ENCODE measurements around the gene HLCS.

Gene HLCS

DNA sequence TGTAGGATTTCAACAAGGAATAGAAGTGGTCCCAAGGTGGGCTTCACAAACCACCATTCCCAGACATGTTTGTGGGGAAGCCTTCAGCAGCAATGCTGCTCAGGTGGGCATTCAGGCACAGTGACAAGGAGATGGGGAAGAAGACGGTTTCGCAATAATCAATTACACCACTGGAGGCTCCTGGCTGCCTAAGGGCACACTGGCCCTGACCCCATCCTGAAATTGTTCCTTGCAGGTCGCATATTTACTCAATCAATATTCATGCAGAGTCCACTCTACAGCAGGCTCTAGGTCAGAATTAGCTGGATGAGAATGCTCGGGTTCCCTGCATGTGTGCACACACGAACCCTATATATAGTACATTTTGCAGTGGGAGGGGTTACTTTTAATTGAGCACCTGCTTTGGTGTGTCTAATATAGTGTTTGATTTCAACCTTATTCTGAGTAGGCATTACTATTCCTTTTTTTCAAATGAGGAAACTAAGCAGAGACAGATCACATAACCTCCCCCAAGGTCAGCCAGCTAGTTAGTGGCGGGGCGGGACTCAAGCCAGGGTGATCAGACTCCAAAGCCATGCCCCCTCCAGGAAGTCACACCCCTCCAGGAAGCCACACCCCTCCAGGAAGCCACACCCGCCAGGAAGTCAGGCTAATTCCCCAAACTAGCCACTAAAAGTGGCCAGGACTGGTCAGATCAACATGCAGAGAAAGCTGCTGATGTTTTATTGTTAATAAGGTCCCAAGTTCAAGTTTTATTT, 106.5 kb downstream of the HLCS start:
- TF ChIP-seq ZNF274 (IDR thresholded peaks at IDR 0.05; ENCODE audit: low read depth, low read length) (no peak), YY1 (IDR thresholded peaks at IDR 0.05; ENCODE audit: insufficient read depth, insufficient read length) (no peak), SUZ12 (IDR thresholded peaks at IDR 0.05; ENCODE audit: extremely low read depth, insufficient read depth, insufficient read length) (no peak)
- H3K9ac ChIP-seq (ENCODE audit: insufficient read length, low read depth), result no peak overlapping the region
- H3K4me1 ChIP-seq (ENCODE audit: insufficient read depth, insufficient read length), result peaks cover 4% of the 10 kb centered on the region
- no peaks in the 10 kb centered on the region for H3K9me3 ChIP-seq (ENCODE audit: insufficient read depth, low read length)
- no peaks in the 10 kb centered on the region for H3K27me3 ChIP-seq (ENCODE audit: insufficient read depth, insufficient read length)
- no peaks in the 10 kb centered on the region for H3K36me3 ChIP-seq (ENCODE audit: insufficient read depth, insufficient read length, low read length)
- DNase-seq (ENCODE audit: low read depth, low spot score), result peak; percentile 39
- no peak overlapping the region for H3K4me3 ChIP-seq (ENCODE audit: insufficient read length, low read depth)

DNA sequence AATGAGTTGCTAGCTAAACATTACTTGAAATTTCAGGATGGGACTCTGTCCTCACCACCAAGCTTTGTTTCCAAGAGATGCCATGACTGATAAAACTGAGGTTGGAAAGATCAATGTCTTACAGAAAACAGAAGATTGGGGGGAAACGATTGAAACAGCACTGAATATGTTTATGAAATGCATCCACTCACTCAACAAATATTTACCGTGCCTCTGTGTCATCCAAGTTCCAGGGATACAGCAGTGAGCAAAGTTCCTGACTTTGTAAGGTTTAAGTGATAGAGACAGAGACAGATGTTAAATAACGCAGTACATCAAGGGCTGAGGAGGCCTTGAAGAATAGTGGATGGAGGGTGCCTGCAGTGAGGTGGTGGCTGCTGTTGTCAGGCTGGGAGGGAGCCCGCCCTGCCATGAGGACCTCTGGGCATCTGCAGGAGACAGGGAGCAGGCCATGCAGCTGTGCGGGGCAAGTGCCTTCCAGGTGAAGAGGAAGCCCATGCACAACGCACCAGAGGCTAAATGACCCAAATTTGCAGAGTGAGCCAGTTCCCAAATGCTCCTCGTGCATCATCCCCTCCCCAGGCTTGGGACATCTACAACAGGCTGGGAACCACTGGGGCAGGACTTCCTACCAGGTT, 108.0 kb downstream of the HLCS start:
- TF ChIP-seq YY1 (IDR thresholded peaks at IDR 0.05; ENCODE audit: insufficient read depth, insufficient read length), result no peak
- no peak for TF ChIP-seq ZNF274 (IDR thresholded peaks at IDR 0.05; ENCODE audit: low read depth, low read length)
- TF ChIP-seq SUZ12 (IDR thresholded peaks at IDR 0.05; ENCODE audit: extremely low read depth, insufficient read depth, insufficient read length), result no peak
- peaks cover 4% of the 10 kb centered on the region for H3K4me1 ChIP-seq (ENCODE audit: insufficient read depth, insufficient read length)
- DNase-seq (ENCODE audit: low read depth, low spot score), result no peak
- H3K9ac ChIP-seq (ENCODE audit: insufficient read length, low read depth), result no peak overlapping the region
- no peaks in the 10 kb centered on the region for H3K9me3 ChIP-seq (ENCODE audit: insufficient read depth, low read length)
- H3K27me3 ChIP-seq (ENCODE audit: insufficient read depth, insufficient read length), result no peaks in the 10 kb centered on the region
- H3K36me3 ChIP-seq (ENCODE audit: insufficient read depth, insufficient read length, low read length), result no peaks in the 10 kb centered on the region
- no peak overlapping the region for H3K4me3 ChIP-seq (ENCODE audit: insufficient read length, low read depth)

DNA sequence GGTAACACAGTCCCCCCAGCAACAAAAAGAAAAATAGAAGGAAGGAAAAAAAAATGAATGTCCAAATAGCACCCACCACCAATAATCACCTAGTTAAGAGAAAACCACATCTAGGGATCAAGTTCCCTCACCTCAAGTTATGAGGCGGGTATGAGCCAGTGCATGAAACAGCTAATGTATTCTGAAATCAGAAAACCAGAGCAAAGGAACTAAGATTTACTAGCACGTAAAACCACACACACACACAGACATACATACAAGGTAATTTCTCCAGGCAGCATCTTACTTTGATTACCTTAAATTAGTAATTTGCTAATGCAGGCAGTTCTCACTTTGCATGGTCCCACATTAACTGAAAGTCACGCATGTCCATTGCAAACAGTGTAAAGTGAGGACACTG, 109.8 kb downstream of the HLCS start:
- Histone ChIP-seq H3K27me3 (ENCODE audit: insufficient read depth, insufficient read length) (no peaks in the 10 kb centered on the region), H3K4me3 (ENCODE audit: insufficient read length, low read depth) (no peak overlapping the region), H3K9me3 (ENCODE audit: insufficient read depth, low read length) (no peaks in the 10 kb centered on the region), H3K9ac (ENCODE audit: insufficient read length, low read depth) (no peak overlapping the region), H3K36me3 (ENCODE audit: insufficient read depth, insufficient read length, low read length) (no peaks in the 10 kb centered on the region), H3K4me1 (ENCODE audit: insufficient read depth, insufficient read length) (peaks cover 7% of the 10 kb centered on the region)
- no peak for DNase-seq (ENCODE audit: low read depth, low spot score)
- no peak for TF ChIP-seq SUZ12 (IDR thresholded peaks at IDR 0.05; ENCODE audit: extremely low read depth, insufficient read depth, insufficient read length)
- no peak for TF ChIP-seq YY1 (IDR thresholded peaks at IDR 0.05; ENCODE audit: insufficient read depth, insufficient read length)
- no peak for TF ChIP-seq ZNF274 (IDR thresholded peaks at IDR 0.05; ENCODE audit: low read depth, low read length)

DNA sequence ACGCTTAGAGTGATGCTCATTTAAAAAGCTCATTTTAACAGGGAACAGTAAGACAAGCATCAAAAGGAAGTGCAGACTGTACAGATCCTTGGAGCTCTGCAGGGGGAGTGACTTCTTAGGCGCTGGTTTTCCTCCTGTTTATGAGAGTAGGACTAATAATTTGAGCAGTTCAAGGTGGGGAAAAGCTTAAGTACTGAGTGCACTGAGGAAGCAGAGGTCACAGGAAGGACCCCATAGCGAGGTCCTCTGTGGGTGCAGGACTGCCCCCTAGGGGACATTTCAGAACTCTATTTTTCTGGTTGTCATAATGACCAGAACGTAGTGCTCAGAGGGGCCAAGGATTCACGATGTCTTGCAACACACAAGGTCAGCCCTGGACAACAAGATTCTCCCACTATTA, 112.1 kb downstream of the HLCS start:
- Histone ChIP-seq H3K27me3 (ENCODE audit: insufficient read depth, insufficient read length) (no peaks in the 10 kb centered on the region), H3K9me3 (ENCODE audit: insufficient read depth, low read length) (no peaks in the 10 kb centered on the region), H3K36me3 (ENCODE audit: insufficient read depth, insufficient read length, low read length) (no peaks in the 10 kb centered on the region), H3K9ac (ENCODE audit: insufficient read length, low read depth) (no peak overlapping the region), H3K4me1 (ENCODE audit: insufficient read depth, insufficient read length) (peaks cover 3% of the 10 kb centered on the region), H3K4me3 (ENCODE audit: insufficient read length, low read depth) (no peak overlapping the region)
- TF ChIP-seq SUZ12 (IDR thresholded peaks at IDR 0.05; ENCODE audit: extremely low read depth, insufficient read depth, insufficient read length), result no peak
- TF ChIP-seq ZNF274 (IDR thresholded peaks at IDR 0.05; ENCODE audit: low read depth, low read length), result no peak
- no peak for TF ChIP-seq YY1 (IDR thresholded peaks at IDR 0.05; ENCODE audit: insufficient read depth, insufficient read length)
- peak; percentile 71 for DNase-seq (ENCODE audit: low read depth, low spot score)

DNA sequence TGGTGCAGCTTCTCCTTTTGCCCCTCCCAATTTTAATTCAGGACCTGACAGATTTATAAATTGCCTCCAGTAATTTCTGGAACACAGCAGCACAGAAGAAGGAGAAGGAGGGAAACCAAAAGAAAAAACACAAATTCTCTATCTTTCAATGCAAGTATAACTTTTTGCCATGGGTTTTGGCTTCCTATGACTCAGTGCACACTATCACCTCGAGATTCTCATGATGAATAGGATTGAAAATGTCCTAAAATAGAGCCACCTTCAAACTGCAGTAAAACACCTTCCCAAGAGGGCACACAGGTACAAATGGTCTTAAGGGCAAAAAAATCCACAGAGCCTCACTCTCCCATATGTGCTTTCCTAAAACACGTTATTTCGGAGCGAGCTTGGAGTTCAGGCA, 113.6 kb downstream of the HLCS start:
- H3K9ac ChIP-seq (ENCODE audit: insufficient read length, low read depth), result no peak overlapping the region
- no peak for TF ChIP-seq SUZ12 (IDR thresholded peaks at IDR 0.05; ENCODE audit: extremely low read depth, insufficient read depth, insufficient read length)
- TF ChIP-seq ZNF274 (IDR thresholded peaks at IDR 0.05; ENCODE audit: low read depth, low read length), result no peak
- TF ChIP-seq YY1 (IDR thresholded peaks at IDR 0.05; ENCODE audit: insufficient read depth, insufficient read length), result no peak

DNA sequence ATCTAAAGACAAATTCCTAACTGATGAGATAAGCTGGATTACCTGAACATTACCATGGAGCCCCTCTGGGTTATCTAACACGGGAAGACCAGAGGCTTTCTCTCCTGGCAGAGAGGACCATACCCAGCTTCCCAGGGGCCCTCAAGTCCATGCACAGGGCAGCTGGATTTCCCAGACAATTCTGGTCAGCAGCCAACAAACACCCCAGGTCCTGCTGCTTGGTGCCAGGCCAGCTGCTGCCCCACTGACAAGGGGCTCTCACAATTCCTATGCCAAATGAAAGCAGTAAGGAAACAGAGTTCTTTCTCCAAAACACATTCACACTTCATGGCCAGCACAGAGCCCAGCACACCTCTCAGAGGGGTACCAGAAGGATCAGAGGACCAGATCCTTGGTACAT, 114.2 kb downstream of the HLCS start:
- no peaks in the 10 kb centered on the region for H3K27me3 ChIP-seq (ENCODE audit: insufficient read depth, insufficient read length)
- no peaks in the 10 kb centered on the region for H3K9me3 ChIP-seq (ENCODE audit: insufficient read depth, low read length)
- H3K9ac ChIP-seq (ENCODE audit: insufficient read length, low read depth), result no peak overlapping the region
- TF ChIP-seq SUZ12 (IDR thresholded peaks at IDR 0.05; ENCODE audit: extremely low read depth, insufficient read depth, insufficient read length), result no peak
- TF ChIP-seq ZNF274 (IDR thresholded peaks at IDR 0.05; ENCODE audit: low read depth, low read length), result no peak
- TF ChIP-seq YY1 (IDR thresholded peaks at IDR 0.05; ENCODE audit: insufficient read depth, insufficient read length), result no peak
- H3K4me3 ChIP-seq (ENCODE audit: insufficient read length, low read depth), result no peak overlapping the region
- H3K4me1 ChIP-seq (ENCODE audit: insufficient read depth, insufficient read length), result peaks cover 3% of the 10 kb centered on the region
- DNase-seq (ENCODE audit: low read depth, low spot score), result no peak
- no peaks in the 10 kb centered on the region for H3K36me3 ChIP-seq (ENCODE audit: insufficient read depth, insufficient read length, low read length)

More for the DNA sequence above, 113.6 kb downstream of the HLCS start:
- Histone ChIP-seq H3K9me3 (ENCODE audit: insufficient read depth, low read length) (no peaks in the 10 kb centered on the region), H3K4me1 (ENCODE audit: insufficient read depth, insufficient read length) (peaks cover 3% of the 10 kb centered on the region), H3K27me3 (ENCODE audit: insufficient read depth, insufficient read length) (no peaks in the 10 kb centered on the region), H3K36me3 (ENCODE audit: insufficient read depth, insufficient read length, low read length) (no peaks in the 10 kb centered on the region), H3K4me3 (ENCODE audit: insufficient read length, low read depth) (no peak overlapping the region)
- DNase-seq (ENCODE audit: low read depth, low spot score), result no peak

DNA sequence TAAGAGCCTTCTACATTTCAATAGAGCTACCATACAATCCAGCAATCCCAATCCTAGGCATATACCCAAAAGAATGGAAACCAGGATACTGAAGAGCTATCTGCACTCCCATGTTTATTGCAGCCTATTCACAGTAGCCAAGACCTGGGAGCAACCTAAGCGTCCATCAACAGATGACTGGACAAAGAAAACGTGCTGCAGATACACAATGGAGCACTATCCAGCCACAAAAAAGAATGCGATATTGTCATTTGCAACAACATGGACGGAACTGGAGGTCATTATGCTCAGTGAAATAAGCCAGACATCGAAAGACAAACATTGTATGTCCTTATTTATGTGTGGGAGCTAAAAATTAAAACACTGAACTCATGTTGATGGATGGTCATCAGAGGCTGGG, 115.3 kb downstream of the HLCS start:
- TF ChIP-seq YY1 (IDR thresholded peaks at IDR 0.05; ENCODE audit: insufficient read depth, insufficient read length) (no peak), ZNF274 (IDR thresholded peaks at IDR 0.05; ENCODE audit: low read depth, low read length) (no peak), SUZ12 (IDR thresholded peaks at IDR 0.05; ENCODE audit: extremely low read depth, insufficient read depth, insufficient read length) (no peak)

More for the DNA sequence above, 115.3 kb downstream of the HLCS start:
- Histone ChIP-seq H3K36me3 (ENCODE audit: insufficient read depth, insufficient read length, low read length) (no peaks in the 10 kb centered on the region), H3K9ac (ENCODE audit: insufficient read length, low read depth) (no peak overlapping the region), H3K4me3 (ENCODE audit: insufficient read length, low read depth) (no peak overlapping the region), H3K27me3 (ENCODE audit: insufficient read depth, insufficient read length) (no peaks in the 10 kb centered on the region), H3K9me3 (ENCODE audit: insufficient read depth, low read length) (no peaks in the 10 kb centered on the region), H3K4me1 (ENCODE audit: insufficient read depth, insufficient read length) (peaks cover 3% of the 10 kb centered on the region)
- DNase-seq (ENCODE audit: low read depth, low spot score), result no peak

Data from NT2/D1 (cell line).